Astrocyte of the cerebellum (primary cell): ENCODE measurements around the gene TNNC1.

Experiments used
- DNase-seq: peaks from one replicate; pipeline ENCODE4 v3.0.0-alpha.2; 2011; ENCODE audit warnings: low read depth
- H3K4me3 ChIP-seq: 2 replicates; pipeline ENCODE4 v1.5.1; 2011; ENCODE audit warnings: mild to moderate bottlenecking, low read depth, low read length, moderate library complexity
- CTCF ChIP-seq: IDR thresholded peaks from 2 replicates; pipeline ENCODE4 v1.5.1; 2012; ENCODE audit warnings: low read length, low read depth, moderate library complexity, mild to moderate bottlenecking; ENCODE audit errors: missing control alignments
- in situ Hi-C: cut with HindIII; loops from 2 replicates; pipeline ENCODE4 v1.10.0; 2017; ENCODE audit warnings: low sequenced_read_pairs

TNNC1 gene

GRCh38 chr3:52479037-52479876 is 25.4 kb upstream of the TNNC1 start:
- in situ Hi-C loops, result no loop called here
- no peak for DNase-seq
- TF ChIP-seq CTCF, result no peak
- no peak overlapping the region for H3K4me3 ChIP-seq

- no peak for DNase-seq
- in situ Hi-C loops, result no loop called here
- TF ChIP-seq CTCF, result no peak
- no peak overlapping the region for H3K4me3 ChIP-seq
Observed at GRCh38 chr3:52477796-52478095, 23.9 kb upstream of the TNNC1 start.

GRCh38 chr3:52477076-52477795 is 23.4 kb upstream of the TNNC1 start:
- no peak for TF ChIP-seq CTCF
- no peak overlapping the region for H3K4me3 ChIP-seq
- DNase-seq, result no peak
- in situ Hi-C loops, result no loop called here

- no peak for TF ChIP-seq CTCF
- in situ Hi-C loops, result loop anchor here (5.0 kb wide), 1 partner anchor 99 kb away; no protein-coding TSS in a partner anchor
- H3K4me3 ChIP-seq, result no peak overlapping the region
- no peak for DNase-seq
Observed at GRCh38 chr3:52473026-52473425, 19.2 kb upstream of the TNNC1 start.

- H3K4me3 ChIP-seq, result no peak overlapping the region
- in situ Hi-C loops, result loop anchor here (5.0 kb wide), 1 partner anchor 100 kb away; no protein-coding TSS in a partner anchor
- no peak for TF ChIP-seq CTCF
Observed at GRCh38 chr3:52472239-52473000, 18.6 kb upstream of the TNNC1 start.

GRCh38 chr3:52471371-52472238 is 17.8 kb upstream of the TNNC1 start:
- TF ChIP-seq CTCF, result peak; percentile 64
- in situ Hi-C loops, result loop anchor here (5.0 kb wide), 1 partner anchor 101 kb away; no protein-coding TSS in a partner anchor
- no peak for DNase-seq
- no peak overlapping the region for H3K4me3 ChIP-seq

More at GRCh38 chr3:52472239-52473000, 18.6 kb upstream of the TNNC1 start:
- no peak for DNase-seq
